MCF 10A (cell line): Measurements from ENCODE around the gene FBRS. TPM values are rescaled to one million over a fixed set of nuclear protein-coding genes. Genes with fewer than 3 reads are reported as not detected.

ENCODE experiments used
- BruUV-seq: library from RNA; stranded (reverse); fragments of 400-500 nt; replicated peaks from 2 replicates; lab custom pipeline; 2021; lab: Mats Ljungman, UMichigan
- CTCF ChIA-PET: fragments of 300-600 bp; sonication (Branson Sonifier 250); formaldehyde crosslinking; extraction: SDS; loops from one replicate; lab custom pipeline; 2021; ENCODE audit warnings: antibody characterized with exemption, inconsistent platforms; lab: Yijun Ruan, JAX
- POLR2A ChIA-PET: fragments of 300-600, 350-650 bp; sonication (Branson Sonifier 250); formaldehyde crosslinking; extraction: SDS; loops from one replicate; lab custom pipeline; 2020; ENCODE audit warnings: antibody characterized with exemption, inconsistent platforms; lab: Yijun Ruan, JAX
- DNase-seq: peaks from one replicate; pipeline ENCODE4 v3.0.0-alpha.2; 2018; ENCODE audit not compliant: unreplicated experiment
- H3K27ac Mint-ChIP-seq: one replicate; pipeline ENCODE4 v1.8.0; 2022; ENCODE audit warnings: mild to moderate bottlenecking, low read depth, mixed read lengths; ENCODE audit not compliant: unreplicated experiment
- H3K27me3 Mint-ChIP-seq: one replicate; pipeline ENCODE4 v1.8.0; 2022; ENCODE audit warnings: mixed read lengths; ENCODE audit not compliant: insufficient read depth, unreplicated experiment
- H3K36me3 Mint-ChIP-seq: one replicate; pipeline ENCODE4 v1.8.0; 2022; ENCODE audit warnings: mild to moderate bottlenecking, moderate library complexity, mixed read lengths; ENCODE audit not compliant: insufficient read depth, unreplicated experiment
- H3K4me1 Mint-ChIP-seq: one replicate; pipeline ENCODE4 v1.8.0; 2022; ENCODE audit warnings: mixed read lengths; ENCODE audit not compliant: insufficient read depth, unreplicated experiment
- H3K4me3 Mint-ChIP-seq: one replicate; pipeline ENCODE4 v1.8.0; 2022; ENCODE audit warnings: mild to moderate bottlenecking, moderate library complexity, mixed read lengths; ENCODE audit not compliant: unreplicated experiment
- H3K9me3 Mint-ChIP-seq: one replicate; pipeline ENCODE4 v1.8.0; 2022; ENCODE audit warnings: mixed read lengths; ENCODE audit not compliant: unreplicated experiment
- intact Hi-C: fragments of 100-400 bp; cut with micrococcal nuclease; formaldehyde crosslinking; loops from 2 replicates; pipeline ENCODE4 v1.14.1; 2022
- total RNA-seq: library from RNA; stranded (reverse); gene quantifications from 2 replicates; pipeline ENCODE4 v1.2.3, GENCODE V29; 2022
- TF ChIP-seq, protein P1 (sequence below): fragments of 200-600 bp; IDR thresholded peaks from one replicate; pipeline ENCODE4 v1.8.0; 2022; ENCODE audit warnings: antibody characterized with exemption, mild to moderate bottlenecking; ENCODE audit not compliant: unreplicated experiment

FBRS gene
- total RNA-seq, 1 experiment from 2014 or later: 69.1 TPM

DNA sequence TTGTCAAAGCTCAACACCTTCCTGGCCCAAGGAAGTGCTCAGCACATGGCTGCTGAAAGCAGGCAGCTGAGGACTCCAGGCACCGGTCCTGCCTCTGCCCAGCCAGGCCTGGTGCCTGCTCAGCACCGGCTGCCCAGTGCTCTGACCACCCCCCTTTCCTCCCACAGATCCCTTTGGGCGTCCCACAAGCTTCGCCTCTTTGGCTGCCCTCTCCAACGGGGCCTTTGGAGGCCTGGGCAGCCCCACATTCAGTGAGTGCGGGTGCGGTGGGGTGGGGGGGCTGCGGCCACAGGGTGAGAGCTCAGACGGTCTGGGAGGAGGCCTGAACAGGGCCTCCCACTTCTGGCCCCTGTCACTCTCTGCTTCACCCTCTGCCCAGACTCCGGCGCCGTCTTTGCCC, 10.2 kb downstream of the FBRS start:
- Mint-ChIP-seq H3K4me1 (no peaks in the 10 kb centered on the region), H3K27me3 (no peaks in the 10 kb centered on the region), H3K4me3 (no peak overlapping the region), H3K9me3 (no peaks in the 10 kb centered on the region), H3K27ac (no peak overlapping the region), H3K36me3 (peaks cover 61% of the 10 kb centered on the region)
- ChIA-PET POLR2A (interaction anchor here (0.6 to 3.0 kb wide), 3 partner anchors 9 to 97 kb away, joined by 3 to 13 read pairs (median 4); partner anchors contain the start of genes FBRS and SRCAP), CTCF (interaction anchor here (0.9 kb wide), 1 partner anchor 10 kb away, joined by 3 read pairs; the partner anchor contains the start of gene FBRS)
- DNase-seq: no peak
- no TSS peak for BruUV-seq
- TF ChIP-seq, protein P1, sequence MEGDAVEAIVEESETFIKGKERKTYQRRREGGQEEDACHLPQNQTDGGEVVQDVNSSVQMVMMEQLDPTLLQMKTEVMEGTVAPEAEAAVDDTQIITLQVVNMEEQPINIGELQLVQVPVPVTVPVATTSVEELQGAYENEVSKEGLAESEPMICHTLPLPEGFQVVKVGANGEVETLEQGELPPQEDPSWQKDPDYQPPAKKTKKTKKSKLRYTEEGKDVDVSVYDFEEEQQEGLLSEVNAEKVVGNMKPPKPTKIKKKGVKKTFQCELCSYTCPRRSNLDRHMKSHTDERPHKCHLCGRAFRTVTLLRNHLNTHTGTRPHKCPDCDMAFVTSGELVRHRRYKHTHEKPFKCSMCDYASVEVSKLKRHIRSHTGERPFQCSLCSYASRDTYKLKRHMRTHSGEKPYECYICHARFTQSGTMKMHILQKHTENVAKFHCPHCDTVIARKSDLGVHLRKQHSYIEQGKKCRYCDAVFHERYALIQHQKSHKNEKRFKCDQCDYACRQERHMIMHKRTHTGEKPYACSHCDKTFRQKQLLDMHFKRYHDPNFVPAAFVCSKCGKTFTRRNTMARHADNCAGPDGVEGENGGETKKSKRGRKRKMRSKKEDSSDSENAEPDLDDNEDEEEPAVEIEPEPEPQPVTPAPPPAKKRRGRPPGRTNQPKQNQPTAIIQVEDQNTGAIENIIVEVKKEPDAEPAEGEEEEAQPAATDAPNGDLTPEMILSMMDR: no peak
- intact Hi-C loops: no loop called here

DNA sequence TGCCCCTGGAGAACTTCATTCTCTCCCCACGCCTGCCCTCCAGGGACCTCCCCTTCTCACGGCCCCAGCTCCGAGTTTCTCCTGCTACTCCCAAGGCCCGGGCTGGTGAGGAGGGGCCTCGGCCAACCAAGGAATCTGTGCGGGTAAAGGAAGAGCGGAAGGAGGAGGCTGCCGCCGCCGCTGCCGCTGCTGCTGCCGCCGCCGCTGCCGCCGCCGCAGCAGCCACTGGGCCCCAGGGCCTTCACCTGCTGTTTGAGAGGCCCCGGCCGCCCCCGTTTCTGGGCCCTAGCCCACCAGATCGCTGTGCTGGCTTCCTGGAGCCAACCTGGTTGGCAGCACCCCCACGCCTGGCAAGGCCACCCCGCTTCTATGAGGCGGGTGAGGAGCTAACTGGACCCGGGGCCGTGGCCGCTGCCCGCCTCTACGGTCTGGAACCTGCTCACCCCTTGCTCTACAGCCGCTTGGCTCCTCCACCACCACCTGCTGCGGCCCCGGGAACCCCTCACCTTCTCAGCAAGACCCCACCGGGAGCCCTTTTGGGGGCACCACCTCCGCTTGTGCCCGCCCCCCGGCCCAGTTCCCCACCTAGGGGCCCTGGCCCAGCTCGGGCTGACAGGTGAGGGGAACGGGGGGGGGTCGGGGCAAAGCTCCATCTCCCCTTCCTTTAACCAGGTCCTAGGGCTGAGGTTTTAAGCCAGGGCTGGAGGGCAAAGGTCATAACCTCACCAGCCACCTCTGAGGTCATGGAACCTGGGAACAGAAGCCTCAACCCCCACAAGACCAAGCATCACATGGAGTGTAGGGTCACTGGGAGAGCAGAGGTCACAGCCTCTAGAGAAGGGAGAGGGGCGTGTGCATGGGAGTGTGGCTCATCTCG, 11.0 kb downstream of the FBRS start:
- BruUV-seq: no TSS peak
- Mint-ChIP-seq H3K4me3 (no peak overlapping the region), H3K36me3 (peaks cover 56% of the 10 kb centered on the region), H3K9me3 (no peaks in the 10 kb centered on the region), H3K27me3 (no peaks in the 10 kb centered on the region), H3K4me1 (no peaks in the 10 kb centered on the region), H3K27ac (no peak overlapping the region)
- POLR2A ChIA-PET: interaction anchor here (0.7 to 3.0 kb wide), 2 partner anchors 10 to 109 kb away, joined by 6 to 13 read pairs; partner anchors contain the start of gene FBRS
- no peak for DNase-seq
- intact Hi-C loops: no loop called here
- CTCF ChIA-PET: no interaction called here
- TF ChIP-seq, protein P1: no peak

DNA sequence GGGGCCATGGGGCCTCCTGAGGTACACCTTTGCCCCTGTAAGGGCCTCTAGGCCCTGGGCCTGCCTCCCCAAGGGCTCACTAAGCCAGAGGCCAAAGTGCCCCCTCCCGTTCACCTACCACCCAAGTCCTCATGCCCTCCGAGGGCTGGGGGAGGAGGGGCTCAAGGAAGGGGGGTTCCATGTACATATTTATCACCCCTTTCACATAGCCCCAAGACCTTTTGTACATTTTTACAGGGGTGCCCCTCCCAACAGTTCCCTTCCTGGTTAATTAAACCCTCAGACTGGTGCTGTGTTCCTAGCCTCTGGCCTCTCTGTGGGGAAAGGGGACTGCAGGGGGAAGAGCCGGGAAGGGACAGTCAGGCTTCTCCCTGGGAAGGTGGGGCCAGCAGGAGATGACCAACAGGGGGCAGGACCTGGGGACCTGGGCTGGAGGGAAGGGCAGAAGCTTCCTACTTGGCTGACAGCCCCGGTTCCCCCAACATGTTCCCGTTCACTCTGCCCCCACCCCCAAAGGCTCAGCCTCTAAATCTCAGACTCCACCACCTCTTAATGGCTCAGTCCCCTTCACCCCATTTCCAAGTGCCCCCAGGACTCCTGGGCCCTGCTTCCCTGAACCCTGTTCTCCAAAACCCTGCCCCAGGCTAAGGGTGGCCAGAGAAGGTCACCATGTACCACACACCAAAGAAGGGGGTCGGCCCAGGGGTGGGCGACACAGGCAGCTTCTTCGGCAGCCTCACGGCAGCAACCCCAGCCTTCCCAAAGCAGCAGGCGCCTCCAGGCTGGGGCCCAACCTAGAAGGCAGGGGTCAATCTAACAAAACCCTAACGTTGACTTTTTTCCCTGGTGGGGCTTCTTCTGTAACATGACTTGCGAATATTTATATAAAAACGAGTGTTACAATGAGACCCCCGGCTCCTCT, 11.9 kb downstream of the FBRS start:
- DNase-seq: no peak
- POLR2A ChIA-PET: no interaction called here
- Mint-ChIP-seq H3K9me3 (no peaks in the 10 kb centered on the region), H3K27ac (no peak overlapping the region), H3K4me1 (no peaks in the 10 kb centered on the region), H3K36me3 (peaks cover 49% of the 10 kb centered on the region), H3K27me3 (no peaks in the 10 kb centered on the region), H3K4me3 (no peak overlapping the region)
- TSS peak; percentile 52 for BruUV-seq
- intact Hi-C loops: no loop called here
- TF ChIP-seq, protein P1: no peak
- CTCF ChIA-PET: no interaction called here

DNA sequence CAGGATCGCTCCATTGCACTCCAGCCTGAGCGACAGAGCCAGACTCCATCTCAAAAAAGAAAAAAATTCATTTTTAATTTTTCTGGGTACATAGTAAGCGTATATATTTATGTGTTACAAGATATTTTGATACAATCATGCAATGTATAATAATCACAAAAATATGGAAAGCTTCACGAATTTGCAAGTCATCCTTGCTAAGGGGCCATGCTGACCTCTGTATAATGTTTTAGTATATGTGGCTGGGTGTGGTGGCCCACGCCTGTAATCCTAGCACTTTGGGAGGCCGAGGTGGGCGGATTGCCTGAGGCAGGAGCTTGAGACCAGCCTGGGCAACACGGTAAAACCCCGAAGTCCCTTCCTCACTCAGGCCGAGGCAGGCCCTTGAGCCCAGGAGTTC, 16.9 kb downstream of the FBRS start:
- Mint-ChIP-seq H3K36me3 (peaks cover 9% of the 10 kb centered on the region), H3K9me3 (no peaks in the 10 kb centered on the region), H3K27ac (no peak overlapping the region), H3K4me3 (no peak overlapping the region), H3K4me1 (no peaks in the 10 kb centered on the region), H3K27me3 (no peaks in the 10 kb centered on the region)
- BruUV-seq: no TSS peak
- TF ChIP-seq, protein P1: no peak
- intact Hi-C loops: no loop called here
- no peak for DNase-seq
- ChIA-PET CTCF (no interaction called here), POLR2A (no interaction called here)
